ENCODE results near the gene COP1. TPM values are rescaled to one million over a fixed set of nuclear protein-coding genes. Genes with fewer than 3 reads are reported as not detected.
A peak's percentile ranks its signal among the peaks of the same experiment; 100 is the strongest.

The COP1 gene
- 32.6 TPM for polyA plus RNA-seq (2013, experiment 1 of 2)
- 31.2 TPM for polyA plus RNA-seq (2013, experiment 2 of 2)

DNA sequence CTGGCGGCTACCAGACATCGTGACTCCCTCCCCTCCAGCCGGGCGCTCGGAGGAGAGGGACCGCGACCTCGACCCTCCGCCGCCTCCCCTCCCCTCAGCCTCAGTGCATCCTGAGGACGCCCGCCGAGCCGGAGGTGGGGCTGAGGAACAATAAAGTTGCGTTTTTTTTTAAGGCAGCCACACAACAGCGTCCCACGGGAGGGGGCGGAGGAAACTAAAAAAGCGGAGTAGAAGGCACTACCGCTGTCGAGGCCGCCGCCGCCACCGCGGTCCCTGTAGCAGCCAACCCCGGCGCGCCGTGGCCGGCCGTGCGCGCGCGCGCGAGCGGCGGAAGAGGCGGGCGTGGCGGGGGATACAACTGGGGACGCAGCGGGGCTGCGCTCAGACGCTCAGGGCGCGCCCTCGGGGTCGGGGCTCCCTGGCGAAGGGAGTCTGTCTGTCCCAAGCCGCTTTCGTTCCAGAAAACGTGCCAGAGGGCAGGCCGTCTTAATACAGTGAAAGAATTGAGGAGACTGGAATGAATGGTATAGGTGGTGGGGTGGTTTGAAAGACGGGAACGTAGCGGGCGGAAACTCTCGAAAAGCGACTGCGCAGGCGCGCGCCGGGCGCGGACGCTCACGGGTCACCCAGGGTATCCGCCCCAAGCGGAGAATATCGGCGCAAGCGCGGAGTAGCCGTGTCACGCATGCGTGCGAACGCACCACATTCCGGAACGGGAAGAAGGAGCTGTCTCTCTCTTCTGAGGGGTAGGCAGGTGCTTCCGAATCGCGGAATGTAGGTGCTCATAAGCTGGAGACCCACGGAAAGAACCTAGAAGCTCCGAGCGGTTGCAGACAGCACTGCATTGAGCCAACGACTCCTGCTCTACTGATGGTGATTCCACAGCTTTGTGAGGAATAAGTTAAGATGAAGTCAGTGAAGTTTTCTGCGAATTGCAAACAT, at the start of gene COP1:
COP1 (minus strand) TSS at position 326 of the 942 bp plus-strand sequence; CDS start at position 18, 308 bp downstream.
- peak within 1 kb of the TSS; percentile 98 for H3K9ac ChIP-seq (ENCODE audit: low read depth, low read length, poor library complexity)
- WGBS, 2 donors (ENCODE audit: extremely low coverage in 2 of 2, insufficient read length in 2 of 2, insufficient replicate concordance in 1 of 2) = no CpG with 5 or more reads among the region's 92 CpGs
- DNase-seq (ENCODE audit: low spot score) = peak; percentile 93

DNA sequence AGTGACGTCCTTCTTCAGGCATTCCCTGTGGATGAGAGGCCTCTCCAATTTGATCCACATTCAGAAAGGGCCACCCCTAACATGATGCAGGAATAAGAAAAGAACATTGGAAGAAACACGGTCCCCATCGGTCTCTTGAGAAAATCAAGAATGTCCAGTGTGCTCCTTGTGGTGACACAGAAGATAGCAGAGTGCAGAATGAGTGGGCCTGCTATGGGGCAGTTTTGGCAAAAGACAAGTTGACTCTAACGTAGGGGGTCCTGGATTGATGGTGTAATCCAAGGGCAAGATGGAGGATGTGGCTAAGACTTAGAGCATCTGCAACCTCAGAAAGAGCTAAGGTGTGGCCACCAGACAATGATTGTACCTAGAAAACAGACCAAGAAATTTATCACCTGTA, 45.1 kb upstream of the COP1 start:
- H2AK5ac ChIP-seq (ENCODE audit: low read depth, low read length) = no peak overlapping the region
- H2BK12ac ChIP-seq (ENCODE audit: low read length) = no peak overlapping the region
- H2AFZ ChIP-seq (ENCODE audit: low read length) = no peak overlapping the region
- WGBS, 2 donors (ENCODE audit: extremely low coverage in 2 of 2, insufficient read length in 2 of 2, insufficient replicate concordance in 1 of 2) = no CpG with 5 or more reads among the region's 4 CpGs
- H3K79me1 ChIP-seq (ENCODE audit: low read depth, low read length) = no peaks in the 10 kb centered on the region
- H4K91ac ChIP-seq (ENCODE audit: low read depth, low read length, poor library complexity) = no peak overlapping the region
- H3K27me3 ChIP-seq (ENCODE audit: control insufficient read depth in 3 of 3, insufficient read depth in 3 of 3, low read depth in 1 of 3, low read length in 3 of 3) = no peaks in the 10 kb centered on the region
- no peak overlapping the region for H3K4ac ChIP-seq (ENCODE audit: low read length)
- H3K4me2 ChIP-seq (ENCODE audit: insufficient read depth, low read length, poor library complexity, severe bottlenecking) = no peak overlapping the region
- H3K27ac ChIP-seq (replicated peaks; ENCODE audit: low read length) = no peak overlapping the region
- no peaks in the 10 kb centered on the region for H3K4me1 ChIP-seq (ENCODE audit: control insufficient read depth in 2 of 2, insufficient read depth in 1 of 2, low read depth in 1 of 2, low read length in 2 of 2)
- H3K4me3 ChIP-seq (ENCODE audit: low read length in 2 of 2) = no peak overlapping the region
- H3K23ac ChIP-seq (ENCODE audit: low read depth, low read length, poor library complexity) = no peak overlapping the region
- no peak overlapping the region for H3K9ac ChIP-seq (ENCODE audit: low read depth, low read length, poor library complexity)
- H3K36me3 ChIP-seq (replicated peaks in 1 of 2; ENCODE audit: control insufficient read depth in 2 of 2, insufficient read depth in 2 of 2, low read length in 2 of 2) = no peaks in the 10 kb centered on the region
- H3K9me3 ChIP-seq (replicated peaks in 1 of 2; ENCODE audit: control insufficient read depth in 2 of 2, insufficient read depth in 1 of 2, low read depth in 1 of 2, low read length in 2 of 2) = no peaks in the 10 kb centered on the region
- no peak overlapping the region for H2BK120ac ChIP-seq (ENCODE audit: low read depth, low read length)
- no peak overlapping the region for H3K14ac ChIP-seq (ENCODE audit: low read length)
- no peak overlapping the region for H2BK15ac ChIP-seq (ENCODE audit: low read length)
- no peak overlapping the region for H2BK5ac ChIP-seq (ENCODE audit: low read length)
- no peak overlapping the region for H3K18ac ChIP-seq (ENCODE audit: low read length)
- H4K8ac ChIP-seq (ENCODE audit: low read depth, low read length) = no peak overlapping the region
- no peak for DNase-seq (ENCODE audit: low spot score)

More for the DNA sequence above, at the start of gene COP1:
- Histone ChIP-seq H3K18ac (ENCODE audit: low read length) (peak within 1 kb of the TSS; percentile 98), H2BK5ac (ENCODE audit: low read length) (peak within 1 kb of the TSS; percentile 96), H3K36me3 (replicated peaks in 1 of 2; ENCODE audit: control insufficient read depth in 2 of 2, insufficient read depth in 2 of 2, low read length in 2 of 2) (no peaks in the 10 kb centered on the region), H3K4ac (ENCODE audit: low read length) (no peak within 1 kb of the TSS), H3K4me3 (ENCODE audit: low read length in 2 of 2) (peak within 1 kb of the TSS; percentile 68 to 99), H2BK15ac (ENCODE audit: low read length) (no peak within 1 kb of the TSS), H3K23ac (ENCODE audit: low read depth, low read length, poor library complexity) (peak within 1 kb of the TSS; percentile 85), H3K4me2 (ENCODE audit: insufficient read depth, low read length, poor library complexity, severe bottlenecking) (peak within 1 kb of the TSS; percentile 71), H3K14ac (ENCODE audit: low read length) (peak within 1 kb of the TSS; percentile 47), H3K27ac (replicated peaks; ENCODE audit: low read length) (peak within 1 kb of the TSS; percentile 89), H2AK5ac (ENCODE audit: low read depth, low read length) (peak within 1 kb of the TSS; percentile 37), H3K9me3 (replicated peaks in 1 of 2; ENCODE audit: control insufficient read depth in 2 of 2, insufficient read depth in 1 of 2, low read depth in 1 of 2, low read length in 2 of 2) (no peaks in the 10 kb centered on the region), H3K4me1 (ENCODE audit: control insufficient read depth in 2 of 2, insufficient read depth in 1 of 2, low read depth in 1 of 2, low read length in 2 of 2) (peaks cover 3 to 5% of the 10 kb centered on the region in 2 donors), H4K8ac (ENCODE audit: low read depth, low read length) (no peak within 1 kb of the TSS), H3K27me3 (ENCODE audit: control insufficient read depth in 3 of 3, insufficient read depth in 3 of 3, low read depth in 1 of 3, low read length in 3 of 3) (no peaks in the 10 kb centered on the region), H2AFZ (ENCODE audit: low read length) (peak within 1 kb of the TSS; percentile 95), H3K79me1 (ENCODE audit: low read depth, low read length) (peaks cover 3% of the 10 kb centered on the region), H4K91ac (ENCODE audit: low read depth, low read length, poor library complexity) (no peak within 1 kb of the TSS), H2BK120ac (ENCODE audit: low read depth, low read length) (peak within 1 kb of the TSS; percentile 87), H2BK12ac (ENCODE audit: low read length) (peak within 1 kb of the TSS; percentile 41)

DNA sequence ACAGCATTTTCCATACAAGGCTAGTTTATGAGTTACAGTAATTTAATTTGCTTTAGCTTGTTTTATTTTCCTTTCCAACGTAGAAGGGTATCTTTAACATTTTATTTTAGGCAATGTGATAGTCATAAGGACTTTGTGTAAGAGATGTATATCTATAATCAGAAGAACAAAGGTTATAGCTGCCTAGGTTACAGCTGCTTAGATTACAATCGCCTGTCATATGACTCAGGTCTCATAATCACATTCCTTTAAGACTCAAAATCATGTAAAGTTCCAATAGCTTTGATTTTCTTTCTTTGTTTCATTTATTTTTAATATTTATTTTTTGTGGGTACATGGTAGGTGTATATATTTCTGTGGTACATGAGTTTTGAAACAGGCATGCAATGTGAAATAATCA, 37.8 kb upstream of the COP1 start:
- Histone ChIP-seq H2BK120ac (ENCODE audit: low read depth, low read length) (no peak overlapping the region), H3K9ac (ENCODE audit: low read depth, low read length, poor library complexity) (no peak overlapping the region), H4K8ac (ENCODE audit: low read depth, low read length) (no peak overlapping the region), H3K36me3 (replicated peaks in 1 of 2; ENCODE audit: control insufficient read depth in 2 of 2, insufficient read depth in 2 of 2, low read length in 2 of 2) (no peaks in the 10 kb centered on the region), H3K4me1 (ENCODE audit: control insufficient read depth in 2 of 2, insufficient read depth in 1 of 2, low read depth in 1 of 2, low read length in 2 of 2) (no peaks in the 10 kb centered on the region), H3K23ac (ENCODE audit: low read depth, low read length, poor library complexity) (no peak overlapping the region), H3K4ac (ENCODE audit: low read length) (no peak overlapping the region), H2BK15ac (ENCODE audit: low read length) (no peak overlapping the region), H2AK5ac (ENCODE audit: low read depth, low read length) (no peak overlapping the region), H3K27me3 (ENCODE audit: control insufficient read depth in 3 of 3, insufficient read depth in 3 of 3, low read depth in 1 of 3, low read length in 3 of 3) (no peaks in the 10 kb centered on the region), H2BK5ac (ENCODE audit: low read length) (no peak overlapping the region), H3K4me3 (ENCODE audit: low read length in 2 of 2) (no peak overlapping the region), H3K18ac (ENCODE audit: low read length) (no peak overlapping the region), H3K79me1 (ENCODE audit: low read depth, low read length) (no peaks in the 10 kb centered on the region), H3K27ac (replicated peaks; ENCODE audit: low read length) (no peak overlapping the region), H3K9me3 (replicated peaks in 1 of 2; ENCODE audit: control insufficient read depth in 2 of 2, insufficient read depth in 1 of 2, low read depth in 1 of 2, low read length in 2 of 2) (no peaks in the 10 kb centered on the region), H4K91ac (ENCODE audit: low read depth, low read length, poor library complexity) (no peak overlapping the region), H2BK12ac (ENCODE audit: low read length) (no peak overlapping the region), H2AFZ (ENCODE audit: low read length) (no peak overlapping the region), H3K14ac (ENCODE audit: low read length) (no peak overlapping the region), H3K4me2 (ENCODE audit: insufficient read depth, low read length, poor library complexity, severe bottlenecking) (no peak overlapping the region)
- WGBS, 2 donors (ENCODE audit: extremely low coverage in 2 of 2, insufficient read length in 2 of 2, insufficient replicate concordance in 1 of 2) = no CpG with 5 or more reads among the region's 2 CpGs
- no peak for DNase-seq (ENCODE audit: low spot score)

DNA sequence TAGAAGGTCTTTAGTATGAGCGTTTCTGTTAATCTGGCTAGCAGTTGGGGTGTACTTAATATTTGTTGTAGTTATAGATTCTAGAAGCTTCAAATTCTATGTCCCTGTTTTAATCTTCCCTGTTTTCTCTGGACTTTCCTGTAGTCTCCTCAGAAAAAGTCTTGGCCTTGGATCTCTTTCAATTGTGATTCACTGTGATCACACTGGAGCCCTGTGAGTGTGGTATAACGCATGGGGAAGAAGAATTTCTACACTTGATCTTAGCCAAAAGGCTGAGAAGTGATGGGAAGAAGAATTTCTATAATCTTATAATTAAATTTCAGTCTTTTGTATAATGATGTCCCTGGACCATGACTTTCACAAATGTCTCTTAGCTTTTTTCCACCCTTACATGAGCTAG, 36.7 kb upstream of the COP1 start:
- Histone ChIP-seq H4K8ac (ENCODE audit: low read depth, low read length) (no peak overlapping the region), H3K27me3 (ENCODE audit: control insufficient read depth in 3 of 3, insufficient read depth in 3 of 3, low read depth in 1 of 3, low read length in 3 of 3) (no peaks in the 10 kb centered on the region), H3K9ac (ENCODE audit: low read depth, low read length, poor library complexity) (no peak overlapping the region), H2AK5ac (ENCODE audit: low read depth, low read length) (no peak overlapping the region), H3K14ac (ENCODE audit: low read length) (no peak overlapping the region), H2BK12ac (ENCODE audit: low read length) (no peak overlapping the region), H3K4me1 (ENCODE audit: control insufficient read depth in 2 of 2, insufficient read depth in 1 of 2, low read depth in 1 of 2, low read length in 2 of 2) (no peaks in the 10 kb centered on the region), H3K79me1 (ENCODE audit: low read depth, low read length) (no peaks in the 10 kb centered on the region), H3K18ac (ENCODE audit: low read length) (no peak overlapping the region), H3K4ac (ENCODE audit: low read length) (no peak overlapping the region), H2BK15ac (ENCODE audit: low read length) (no peak overlapping the region), H3K23ac (ENCODE audit: low read depth, low read length, poor library complexity) (no peak overlapping the region), H3K27ac (replicated peaks; ENCODE audit: low read length) (no peak overlapping the region), H4K91ac (ENCODE audit: low read depth, low read length, poor library complexity) (no peak overlapping the region), H3K4me3 (ENCODE audit: low read length in 2 of 2) (no peak overlapping the region), H3K36me3 (replicated peaks in 1 of 2; ENCODE audit: control insufficient read depth in 2 of 2, insufficient read depth in 2 of 2, low read length in 2 of 2) (no peaks in the 10 kb centered on the region), H2AFZ (ENCODE audit: low read length) (no peak overlapping the region), H2BK120ac (ENCODE audit: low read depth, low read length) (no peak overlapping the region), H3K9me3 (replicated peaks in 1 of 2; ENCODE audit: control insufficient read depth in 2 of 2, insufficient read depth in 1 of 2, low read depth in 1 of 2, low read length in 2 of 2) (no peaks in the 10 kb centered on the region), H3K4me2 (ENCODE audit: insufficient read depth, low read length, poor library complexity, severe bottlenecking) (no peak overlapping the region), H2BK5ac (ENCODE audit: low read length) (no peak overlapping the region)
- DNase-seq (ENCODE audit: low spot score) = no peak
- WGBS, 2 donors (ENCODE audit: extremely low coverage in 2 of 2, insufficient read length in 2 of 2, insufficient replicate concordance in 1 of 2) = no CpG with 5 or more reads among the region's 2 CpGs

All from neuronal stem cell (in vitro differentiated cells).